Mesothelial cell of epicardium (in vitro differentiated cells): Measurements from ENCODE around the gene MSH2. TPM values are rescaled to one million over a fixed set of nuclear protein-coding genes. Genes with fewer than 3 reads are reported as not detected.

Experiments used
- DNase-seq, 2 experiments: peaks; one replicate each; pipeline ENCODE4 v3.0.0; 2021; ENCODE audit warnings: low spot score in 2 of 2; ENCODE audit not compliant: unreplicated experiment in 2 of 2
- H3K27ac Mint-ChIP-seq: 2 replicates; pipeline ENCODE4 v1.8.0; 2021; ENCODE audit warnings: mixed read lengths
- H3K27me3 Mint-ChIP-seq: 2 replicates; pipeline ENCODE4 v1.8.0; 2021; ENCODE audit warnings: low read depth, mixed read lengths
- H3K36me3 Mint-ChIP-seq: 2 replicates; pipeline ENCODE4 v1.8.0; 2021; ENCODE audit warnings: mixed read lengths
- H3K4me1 Mint-ChIP-seq: 2 replicates; pipeline ENCODE4 v1.8.0; 2021; ENCODE audit warnings: mixed read lengths
- H3K4me3 Mint-ChIP-seq: 2 replicates; pipeline ENCODE4 v1.8.0; 2021; ENCODE audit warnings: mild to moderate bottlenecking, moderate library complexity, mixed read lengths
- H3K9me3 Mint-ChIP-seq: 2 replicates; pipeline ENCODE4 v1.8.0; 2021; ENCODE audit warnings: mixed read lengths
- CTCF ChIP-seq: fragments of 200-600 bp; sonication (generic); IDR thresholded peaks from one replicate; pipeline ENCODE4 v1.5.0; 2021; ENCODE audit warnings: antibody characterized with exemption; ENCODE audit not compliant: unreplicated experiment
- total RNA-seq: library from RNA; stranded (reverse); gene quantifications from 3 replicates; pipeline ENCODE4 v1.2.1, GENCODE V29; 2021

The MSH2 gene
- total RNA-seq, 1 donor from 2014 or later = 39.9 TPM

- Mint-ChIP-seq H3K36me3 (peaks cover 30% of the 10 kb centered on the region), H3K27me3 (no peaks in the 10 kb centered on the region), H3K4me3 (no peak overlapping the region), H3K9me3 (no peaks in the 10 kb centered on the region), H3K4me1 (peaks cover 8% of the 10 kb centered on the region), H3K27ac (no peak overlapping the region)
- DNase-seq = no peak
- no peak for TF ChIP-seq CTCF
Measured at GRCh38 chr2:47485751-47486300, 82.9 kb downstream of the MSH2 start.

DNA sequence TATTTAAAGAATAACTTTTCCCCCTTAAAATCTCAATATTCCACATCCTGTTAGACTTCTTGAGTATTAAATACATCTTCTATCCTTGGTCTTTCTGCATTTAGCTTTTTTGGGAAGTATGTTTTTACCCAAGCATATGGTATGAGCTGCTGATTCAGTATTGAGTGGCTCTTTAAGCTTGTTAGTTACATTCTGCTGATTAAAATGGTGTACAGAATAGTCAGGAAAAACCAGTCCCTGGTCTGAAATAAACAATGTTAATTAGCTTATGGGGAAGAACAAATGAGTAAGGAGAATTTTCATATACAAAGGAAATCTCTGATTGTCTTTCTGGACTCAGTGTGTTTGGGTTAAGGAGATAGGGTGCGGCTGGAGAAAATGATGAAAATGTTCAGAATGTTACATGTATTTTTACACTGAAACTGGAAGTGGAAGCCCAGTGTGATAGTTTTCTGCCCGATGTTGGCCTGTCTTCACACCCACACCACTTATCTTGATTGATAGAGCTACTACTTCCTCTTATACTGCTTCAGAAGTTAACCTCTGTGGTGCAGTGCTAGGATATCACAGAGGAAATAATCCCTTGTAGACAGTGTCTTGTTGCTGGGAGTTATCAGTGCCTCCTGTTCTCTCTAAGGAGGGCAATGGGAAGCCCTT, 84.0 kb downstream of the MSH2 start:
- DNase-seq = no peak
- Mint-ChIP-seq H3K36me3 (peaks cover 23% of the 10 kb centered on the region), H3K9me3 (no peaks in the 10 kb centered on the region), H3K27me3 (no peaks in the 10 kb centered on the region), H3K4me3 (no peak overlapping the region), H3K27ac (no peak overlapping the region), H3K4me1 (peaks cover 8% of the 10 kb centered on the region)
- TF ChIP-seq CTCF = no peak

DNA sequence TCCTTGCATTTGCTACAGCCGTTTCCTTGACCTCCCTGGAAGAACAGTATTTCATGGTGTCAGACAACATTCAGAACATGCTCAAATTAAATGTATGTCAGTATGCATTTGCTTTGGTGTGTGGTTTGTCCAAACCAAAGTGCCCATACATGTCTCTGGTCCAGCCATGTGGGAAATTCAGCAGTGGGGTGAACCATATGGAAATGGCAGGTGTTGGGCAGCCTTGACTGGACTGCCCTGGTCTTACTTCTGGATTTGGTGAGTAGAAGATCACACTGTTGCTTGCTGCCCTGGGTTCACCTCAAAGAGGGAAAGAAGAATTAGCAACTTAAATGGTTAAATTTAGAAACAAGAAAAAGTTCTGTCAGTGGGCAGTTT, 84.5 kb downstream of the MSH2 start:
- Mint-ChIP-seq H3K36me3 (peaks cover 19% of the 10 kb centered on the region), H3K9me3 (peaks cover 2% of the 10 kb centered on the region), H3K4me3 (no peak overlapping the region), H3K27me3 (no peaks in the 10 kb centered on the region), H3K27ac (no peak overlapping the region), H3K4me1 (peaks cover 8% of the 10 kb centered on the region)
- DNase-seq = no peak
- TF ChIP-seq CTCF = no peak

- TF ChIP-seq CTCF = no peak
- no peak overlapping the region for H3K4me3 Mint-ChIP-seq
- peaks cover 8% of the 10 kb centered on the region for H3K4me1 Mint-ChIP-seq
- H3K27ac Mint-ChIP-seq = no peak overlapping the region
- DNase-seq = no peak
- peaks cover 14% of the 10 kb centered on the region for H3K36me3 Mint-ChIP-seq
- no peaks in the 10 kb centered on the region for H3K27me3 Mint-ChIP-seq
- H3K9me3 Mint-ChIP-seq = peaks cover 14% of the 10 kb centered on the region
Measured at GRCh38 chr2:47488870-47489584, 86.1 kb downstream of the MSH2 start.

DNA sequence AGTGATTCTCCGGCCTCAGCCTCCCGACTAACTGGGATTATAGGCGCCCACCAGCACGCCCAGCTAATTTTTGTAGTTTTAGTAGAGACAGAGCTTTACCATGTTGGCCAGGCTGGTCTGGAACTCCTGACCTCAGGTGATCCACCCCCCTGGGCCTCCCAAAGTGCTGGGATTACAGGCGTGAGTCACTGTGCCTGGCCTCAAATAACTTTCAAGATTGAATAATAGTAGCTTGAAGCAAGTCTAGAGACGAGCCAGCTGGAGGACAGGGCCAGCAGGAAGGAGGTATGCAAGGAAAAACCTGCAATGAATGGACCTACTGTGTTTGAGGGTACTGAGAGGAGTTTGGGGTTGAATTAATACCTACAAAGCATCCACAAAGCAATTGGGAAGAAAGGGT, 87.5 kb downstream of the MSH2 start:
- DNase-seq = no peak
- no peak for TF ChIP-seq CTCF
- Mint-ChIP-seq H3K27me3 (no peaks in the 10 kb centered on the region), H3K9me3 (peaks cover 17% of the 10 kb centered on the region), H3K36me3 (peaks cover 3% of the 10 kb centered on the region), H3K27ac (no peak overlapping the region), H3K4me3 (no peak overlapping the region), H3K4me1 (peaks cover 8% of the 10 kb centered on the region)
